Neuronal stem cell (in vitro differentiated cells): ENCODE data around the gene RNASEH2B.

Experiments
- DNase-seq: peaks from one replicate; pipeline ENCODE4 v3.0.0-alpha.2; 2013; ENCODE audit warnings: low spot score
- H2AFZ ChIP-seq: one replicate; pipeline ENCODE4 v1.6.1; 2013; ENCODE audit warnings: mild to moderate bottlenecking, low read length, inconsistent platforms
- H2AK5ac ChIP-seq: 2 replicates; pipeline ENCODE4 v1.6.1; 2013; ENCODE audit warnings: low read depth, mild to moderate bottlenecking, inconsistent platforms, low read length, moderate library complexity, mixed read lengths
- H2BK120ac ChIP-seq: 2 replicates; pipeline ENCODE4 v1.6.1; 2013; ENCODE audit warnings: low read depth, mild to moderate bottlenecking, inconsistent platforms, low read length, moderate library complexity, mixed read lengths
- H2BK12ac ChIP-seq: one replicate; pipeline ENCODE4 v1.6.1; 2013; ENCODE audit warnings: low read length, inconsistent platforms
- H2BK15ac ChIP-seq: 2 replicates; pipeline ENCODE4 v1.6.1; 2013; ENCODE audit warnings: mild to moderate bottlenecking, low read length, inconsistent platforms, mixed read lengths
- H2BK5ac ChIP-seq: one replicate; pipeline ENCODE4 v1.6.1; 2013; ENCODE audit warnings: inconsistent platforms, mild to moderate bottlenecking, low read length, moderate library complexity
- H3K14ac ChIP-seq: one replicate; pipeline ENCODE4 v1.6.1; 2013; ENCODE audit warnings: low read length, inconsistent platforms
- H3K18ac ChIP-seq: 2 replicates; pipeline ENCODE4 v1.6.1; 2013; ENCODE audit warnings: low read length, inconsistent platforms
- H3K23ac ChIP-seq: 2 replicates; pipeline ENCODE4 v1.6.1; 2013; ENCODE audit warnings: low read depth, mild to moderate bottlenecking, mixed read lengths, low read length, inconsistent platforms; ENCODE audit not compliant: poor library complexity
- H3K27ac ChIP-seq: replicated peaks from 3 replicates; pipeline ENCODE4 v1.5.1; 2013; ENCODE audit warnings: low read length, inconsistent platforms
- H3K27me3 ChIP-seq, 3 experiments: 2 replicates each; pipeline ENCODE4 v1.6.1; 2013; ENCODE audit warnings: low read length in 3 of 3, mild to moderate bottlenecking in 2 of 3, inconsistent platforms in 1 of 3, low read depth in 1 of 3, mixed read lengths in 1 of 3, moderate library complexity in 1 of 3; ENCODE audit not compliant: control insufficient read depth in 3 of 3, insufficient read depth in 3 of 3
- H3K36me3 ChIP-seq, 2 donors: replicated peaks in 1 of 2; 2 replicates each; pipeline ENCODE4 v1.6.1; 2013; ENCODE audit warnings: low read length in 2 of 2; ENCODE audit not compliant: control insufficient read depth in 2 of 2, insufficient read depth in 2 of 2
- H3K4ac ChIP-seq: 2 replicates; pipeline ENCODE4 v1.6.1; 2013; ENCODE audit warnings: inconsistent platforms, mild to moderate bottlenecking, low read length, moderate library complexity
- H3K4me1 ChIP-seq, 2 donors: 1 replicate in 1 of 2; 2 replicates in 1 of 2; pipeline ENCODE4 v1.6.1; 2013; ENCODE audit warnings: low read length in 2 of 2, low read depth in 1 of 2; ENCODE audit not compliant: control insufficient read depth in 2 of 2, insufficient read depth in 1 of 2
- H3K4me2 ChIP-seq: one replicate; pipeline ENCODE4 v1.6.1; 2013; ENCODE audit warnings: mild to moderate bottlenecking, low read length, inconsistent platforms; ENCODE audit not compliant: insufficient read depth, poor library complexity, severe bottlenecking
- H3K4me3 ChIP-seq, 2 donors: 2 replicates each; pipeline ENCODE4 v1.5.1; 2013; ENCODE audit warnings: low read length in 2 of 2, mild to moderate bottlenecking in 2 of 2, inconsistent platforms in 1 of 2, moderate library complexity in 1 of 2
- H3K79me1 ChIP-seq: one replicate; pipeline ENCODE4 v1.6.1; 2013; ENCODE audit warnings: low read depth, mild to moderate bottlenecking, inconsistent platforms, low read length, moderate library complexity
- H3K9ac ChIP-seq: one replicate; pipeline ENCODE4 v1.6.1; 2013; ENCODE audit warnings: mild to moderate bottlenecking, low read depth, low read length, inconsistent platforms; ENCODE audit not compliant: poor library complexity
- H3K9me3 ChIP-seq, 2 donors: replicated peaks in 1 of 2; 2 replicates each; pipeline versions ENCODE3 to v1.6.1; 2013; ENCODE audit warnings: low read length in 2 of 2, mild to moderate bottlenecking in 2 of 2, inconsistent platforms in 1 of 2, low read depth in 1 of 2, mixed read lengths in 1 of 2, moderate library complexity in 1 of 2; ENCODE audit not compliant: control insufficient read depth in 2 of 2, insufficient read depth in 1 of 2
- H4K8ac ChIP-seq: one replicate; pipeline ENCODE4 v1.6.1; 2013; ENCODE audit warnings: low read depth, mild to moderate bottlenecking, inconsistent platforms, low read length, moderate library complexity
- H4K91ac ChIP-seq: one replicate; pipeline ENCODE4 v1.6.1; 2013; ENCODE audit warnings: low read length, low read depth, mild to moderate bottlenecking, inconsistent platforms; ENCODE audit not compliant: poor library complexity
- WGBS, 2 donors: extraction: QIAGEN DNeasy Blood & Tissue Kit; methylation state at CpG; one replicate each; pipeline ENCODE4 v1.1.7; 2013; ENCODE audit warnings: missing lambda C conversion rate in 2 of 2, mixed read lengths in 1 of 2; ENCODE audit not compliant: insufficient read length in 2 of 2, insufficient replicate concordance in 1 of 2; ENCODE audit errors: extremely low coverage in 2 of 2; 5-methylcytosine and 5-hydroxymethylcytosine counted together

Gene RNASEH2B

GRCh38 chr13:50901701-50902100 lies 7.9 kb upstream of the RNASEH2B start:
- no peak overlapping the region for H2BK15ac ChIP-seq
- H3K18ac ChIP-seq = no peak overlapping the region
- H4K8ac ChIP-seq = no peak overlapping the region
- no peak overlapping the region for H3K4me3 ChIP-seq
- no peak overlapping the region for H3K4ac ChIP-seq
- no peak overlapping the region for H3K4me2 ChIP-seq
- H4K91ac ChIP-seq = no peak overlapping the region
- H2AK5ac ChIP-seq = no peak overlapping the region
- H3K27ac ChIP-seq = no peak overlapping the region
- no peaks in the 10 kb centered on the region for H3K79me1 ChIP-seq
- no peak overlapping the region for H3K9ac ChIP-seq
- no peak overlapping the region for H2BK5ac ChIP-seq
- no peak overlapping the region for H3K14ac ChIP-seq
- no peak for DNase-seq
- no peak overlapping the region for H2AFZ ChIP-seq
- no CpG with 5 or more reads among the region's 2 CpGs for WGBS, 2 donors
- no peaks in the 10 kb centered on the region for H3K4me1 ChIP-seq
- no peak overlapping the region for H2BK12ac ChIP-seq
- no peak overlapping the region for H2BK120ac ChIP-seq
- H3K23ac ChIP-seq = no peak overlapping the region
- no peaks in the 10 kb centered on the region for H3K9me3 ChIP-seq
- no peaks in the 10 kb centered on the region for H3K36me3 ChIP-seq
- H3K27me3 ChIP-seq = no peaks in the 10 kb centered on the region

DNA sequence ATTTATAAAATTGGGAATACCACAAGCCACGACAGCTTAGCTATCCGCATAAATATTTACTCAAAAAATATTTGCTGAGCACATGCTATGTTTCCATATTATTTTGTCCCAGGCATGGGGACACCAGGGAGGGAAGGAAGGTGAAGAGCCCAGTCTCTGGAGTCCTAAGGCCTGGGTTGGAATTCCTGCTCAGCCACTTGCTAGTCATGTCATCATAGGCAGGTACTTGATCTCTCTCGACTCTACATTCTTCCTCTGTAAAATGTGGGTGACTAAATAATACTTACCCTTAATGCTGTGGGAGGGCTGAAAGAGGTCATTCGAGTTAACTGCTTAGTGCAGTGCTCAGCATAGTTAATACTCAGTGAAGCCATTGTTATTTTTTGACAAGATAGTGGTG lies 4.3 kb upstream of the RNASEH2B start:
- Histone ChIP-seq H3K14ac (no peak overlapping the region), H3K27ac (no peak overlapping the region)
- no CpG with 5 or more reads among the region's 4 CpGs for WGBS, 2 donors

GRCh38 chr13:50907781-50908180 lies 1.8 kb upstream of the RNASEH2B start:
- Histone ChIP-seq H2AFZ (no peak overlapping the region), H3K4me3 (no peak overlapping the region), H3K4me2 (no peak overlapping the region), H3K9me3 (no peaks in the 10 kb centered on the region), H3K18ac (no peak overlapping the region), H3K23ac (no peak overlapping the region), H2BK120ac (no peak overlapping the region), H3K9ac (no peak overlapping the region), H3K27me3 (no peaks in the 10 kb centered on the region), H3K27ac (no peak overlapping the region), H2AK5ac (no peak overlapping the region), H3K4me1 (peaks cover 4 to 11% of the 10 kb centered on the region in 2 donors), H2BK5ac (no peak overlapping the region), H4K91ac (no peak overlapping the region), H4K8ac (no peak overlapping the region), H2BK12ac (no peak overlapping the region), H3K14ac (no peak overlapping the region), H3K79me1 (no peaks in the 10 kb centered on the region), H2BK15ac (no peak overlapping the region), H3K4ac (no peak overlapping the region), H3K36me3 (no peaks in the 10 kb centered on the region)
- DNase-seq = no peak
- no CpG with 5 or more reads among the region's 7 CpGs for WGBS, 2 donors

More for the DNA sequence above, 4.3 kb upstream of the RNASEH2B start:
- Histone ChIP-seq H3K36me3 (no peaks in the 10 kb centered on the region), H2AFZ (no peak overlapping the region), H3K9me3 (no peaks in the 10 kb centered on the region), H2BK5ac (no peak overlapping the region), H3K4me1 (no peaks in the 10 kb centered on the region), H2AK5ac (no peak overlapping the region), H3K79me1 (no peaks in the 10 kb centered on the region), H3K27me3 (no peaks in the 10 kb centered on the region), H4K91ac (no peak overlapping the region), H2BK12ac (no peak overlapping the region), H2BK120ac (no peak overlapping the region), H2BK15ac (no peak overlapping the region), H3K4me2 (no peak overlapping the region), H3K9ac (no peak overlapping the region), H4K8ac (no peak overlapping the region), H3K18ac (no peak overlapping the region), H3K4me3 (no peak overlapping the region), H3K23ac (no peak overlapping the region), H3K4ac (no peak overlapping the region)
- DNase-seq = no peak

GRCh38 chr13:50908371-50908770 lies 1.2 kb upstream of the RNASEH2B start:
- Histone ChIP-seq H3K79me1 (no peaks in the 10 kb centered on the region), H2BK12ac (no peak overlapping the region), H3K4me1 (peaks cover 4 to 11% of the 10 kb centered on the region in 2 donors), H3K27ac (no peak overlapping the region), H3K18ac (no peak overlapping the region), H3K27me3 (no peaks in the 10 kb centered on the region), H3K9ac (no peak overlapping the region), H3K23ac (no peak overlapping the region), H2BK15ac (no peak overlapping the region), H2AFZ (no peak overlapping the region), H3K9me3 (no peaks in the 10 kb centered on the region), H3K4ac (no peak overlapping the region), H4K91ac (no peak overlapping the region), H2BK120ac (no peak overlapping the region), H4K8ac (no peak overlapping the region), H3K14ac (no peak overlapping the region), H3K4me3 (no peak overlapping the region), H2AK5ac (no peak overlapping the region), H3K36me3 (no peaks in the 10 kb centered on the region), H2BK5ac (no peak overlapping the region), H3K4me2 (no peak overlapping the region)
- no CpG with 5 or more reads among the region's 4 CpGs for WGBS, 2 donors
- no peak for DNase-seq
